MCF 10A (cell line): ENCODE data around the gene DMKN. TPM values are rescaled to one million over a fixed set of nuclear protein-coding genes. Genes with fewer than 3 reads are reported as not detected.

ENCODE experiments used
- BruUV-seq: library from RNA; stranded (reverse); fragments of 400-500 nt; replicated peaks from 2 replicates; lab custom pipeline; 2021; lab: Mats Ljungman, UMichigan
- CTCF ChIA-PET: fragments of 300-600 bp; sonication (Branson Sonifier 250); formaldehyde crosslinking; extraction: SDS; loops from one replicate; lab custom pipeline; 2021; ENCODE audit warnings: antibody characterized with exemption, inconsistent platforms; lab: Yijun Ruan, JAX
- POLR2A ChIA-PET: fragments of 300-600, 350-650 bp; sonication (Branson Sonifier 250); formaldehyde crosslinking; extraction: SDS; loops from one replicate; lab custom pipeline; 2020; ENCODE audit warnings: antibody characterized with exemption, inconsistent platforms; lab: Yijun Ruan, JAX
- DNase-seq: peaks from one replicate; pipeline ENCODE4 v3.0.0-alpha.2; 2018; ENCODE audit not compliant: unreplicated experiment
- H3K27ac Mint-ChIP-seq: one replicate; pipeline ENCODE4 v1.8.0; 2022; ENCODE audit warnings: mild to moderate bottlenecking, low read depth, mixed read lengths; ENCODE audit not compliant: unreplicated experiment
- H3K27me3 Mint-ChIP-seq: one replicate; pipeline ENCODE4 v1.8.0; 2022; ENCODE audit warnings: mixed read lengths; ENCODE audit not compliant: insufficient read depth, unreplicated experiment
- H3K36me3 Mint-ChIP-seq: one replicate; pipeline ENCODE4 v1.8.0; 2022; ENCODE audit warnings: mild to moderate bottlenecking, moderate library complexity, mixed read lengths; ENCODE audit not compliant: insufficient read depth, unreplicated experiment
- H3K4me1 Mint-ChIP-seq: one replicate; pipeline ENCODE4 v1.8.0; 2022; ENCODE audit warnings: mixed read lengths; ENCODE audit not compliant: insufficient read depth, unreplicated experiment
- H3K4me3 Mint-ChIP-seq: one replicate; pipeline ENCODE4 v1.8.0; 2022; ENCODE audit warnings: mild to moderate bottlenecking, moderate library complexity, mixed read lengths; ENCODE audit not compliant: unreplicated experiment
- H3K9me3 Mint-ChIP-seq: one replicate; pipeline ENCODE4 v1.8.0; 2022; ENCODE audit warnings: mixed read lengths; ENCODE audit not compliant: unreplicated experiment
- CTCF ChIP-seq: fragments of 200-600 bp; IDR thresholded peaks from one replicate; pipeline ENCODE4 v1.8.0; 2022; ENCODE audit warnings: antibody characterized with exemption, mild to moderate bottlenecking; ENCODE audit not compliant: unreplicated experiment
- intact Hi-C: fragments of 100-400 bp; cut with micrococcal nuclease; formaldehyde crosslinking; loops from 2 replicates; pipeline ENCODE4 v1.14.1; 2022
- total RNA-seq: library from RNA; stranded (reverse); gene quantifications from 2 replicates; pipeline ENCODE4 v1.2.3, GENCODE V29; 2022

The DMKN gene
- total RNA-seq, 1 experiment from 2014 or later, result 90.7 TPM

- no TSS peak for BruUV-seq
- intact Hi-C loops, result loop anchor here (2.0 kb wide), 1 partner anchor 26 kb away; the partner anchor contains the start of gene TMEM147
- Mint-ChIP-seq H3K9me3 (no peaks in the 10 kb centered on the region), H3K36me3 (no peaks in the 10 kb centered on the region), H3K27me3 (no peaks in the 10 kb centered on the region), H3K4me1 (peaks cover 27% of the 10 kb centered on the region), H3K27ac (peak overlapping the region; percentile 73), H3K4me3 (no peak overlapping the region)
- DNase-seq, result peak; percentile 91
- ChIA-PET CTCF (interaction anchor here (0.6 to 4.0 kb wide), 5 partner anchors 8 to 309 kb away, joined by 3 to 19 read pairs (median 3); no protein-coding TSS in a partner anchor), POLR2A (interaction anchor here (0.7 to 1.2 kb wide), 2 partner anchors 130 to 230 kb away, joined by 3 read pairs; partner anchors contain the start of genes COX6B1 and LIN37)
- no peak for TF ChIP-seq CTCF
Observed at GRCh38 chr19:35518313-35518712, 4.9 kb upstream of the DMKN start.

- no peaks in the 10 kb centered on the region for H3K27me3 Mint-ChIP-seq
- no peaks in the 10 kb centered on the region for H3K36me3 Mint-ChIP-seq
- H3K27ac Mint-ChIP-seq, result no peak overlapping the region
- TF ChIP-seq CTCF, result no peak
- no peak overlapping the region for H3K4me3 Mint-ChIP-seq
- no TSS peak for BruUV-seq
- CTCF ChIA-PET, result interaction anchor here (0.8 to 1.8 kb wide), 4 partner anchors 12 to 164 kb away, joined by 3 to 9 read pairs (median 5); no protein-coding TSS in a partner anchor
- H3K4me1 Mint-ChIP-seq, result peaks cover 29% of the 10 kb centered on the region
- H3K9me3 Mint-ChIP-seq, result no peaks in the 10 kb centered on the region
- no peak for DNase-seq
- intact Hi-C loops, result no loop called here
- POLR2A ChIA-PET, result no interaction called here
Observed at GRCh38 chr19:35517342-35517741, 3.9 kb upstream of the DMKN start.

- H3K36me3 Mint-ChIP-seq, result no peaks in the 10 kb centered on the region
- intact Hi-C loops, result no loop called here
- CTCF ChIA-PET, result interaction anchor here (0.6 to 1.8 kb wide), 11 partner anchors 10 to 518 kb away, joined by 3 to 9 read pairs (median 4); no protein-coding TSS in a partner anchor
Observed at GRCh38 chr19:35516310-35516709, 2.9 kb upstream of the DMKN start.

More at GRCh38 chr19:35516310-35516709, 2.9 kb upstream of the DMKN start:
- Mint-ChIP-seq H3K4me3 (no peak overlapping the region), H3K9me3 (no peaks in the 10 kb centered on the region), H3K27ac (no peak overlapping the region), H3K27me3 (no peaks in the 10 kb centered on the region), H3K4me1 (peaks cover 29% of the 10 kb centered on the region)
- DNase-seq, result no peak
- POLR2A ChIA-PET, result interaction anchor here (0.6 kb wide), 1 partner anchor 21 kb away, joined by 3 read pairs; no protein-coding TSS in a partner anchor
- no TSS peak for BruUV-seq
- TF ChIP-seq CTCF, result no peak
